Kidney epithelial cell (primary cell): Measurements from ENCODE around the gene MYL5. TPM values are rescaled to one million over a fixed set of nuclear protein-coding genes. Genes with fewer than 3 reads are reported as not detected.

Source experiments
- DNase-seq: peaks from one replicate; pipeline ENCODE4 v3.0.0-alpha.2; 2010; ENCODE audit warnings: low read depth
- H3K27me3 ChIP-seq: 2 replicates; pipeline ENCODE4 v1.6.0; 2011; ENCODE audit warnings: low read length; ENCODE audit not compliant: control insufficient read depth, insufficient read depth
- H3K36me3 ChIP-seq: 2 replicates; pipeline ENCODE4 v1.5.1; 2011; ENCODE audit warnings: low read length; ENCODE audit not compliant: control insufficient read depth, insufficient read depth
- H3K4me3 ChIP-seq: 2 replicates; pipeline ENCODE4 v1.5.1; 2011; ENCODE audit warnings: low read depth, mild to moderate bottlenecking, control low read depth, low read length
- CTCF ChIP-seq: IDR thresholded peaks from 2 replicates; pipeline ENCODE4 v1.5.1; 2011; ENCODE audit warnings: mild to moderate bottlenecking, moderate library complexity, low read length, control low read depth, inconsistent platforms; ENCODE audit not compliant: insufficient read depth, poor library complexity, severe bottlenecking
- total RNA-seq: library from RNA; depleted of rRNA; stranded (reverse); fragments of >200 nt; gene quantifications from 2 replicates; pipeline ENCODE4 v1.2.3, GENCODE V29; 2015

The MYL5 gene
- total RNA-seq, 1 donor from 2014 or later: 7.8 TPM

DNA sequence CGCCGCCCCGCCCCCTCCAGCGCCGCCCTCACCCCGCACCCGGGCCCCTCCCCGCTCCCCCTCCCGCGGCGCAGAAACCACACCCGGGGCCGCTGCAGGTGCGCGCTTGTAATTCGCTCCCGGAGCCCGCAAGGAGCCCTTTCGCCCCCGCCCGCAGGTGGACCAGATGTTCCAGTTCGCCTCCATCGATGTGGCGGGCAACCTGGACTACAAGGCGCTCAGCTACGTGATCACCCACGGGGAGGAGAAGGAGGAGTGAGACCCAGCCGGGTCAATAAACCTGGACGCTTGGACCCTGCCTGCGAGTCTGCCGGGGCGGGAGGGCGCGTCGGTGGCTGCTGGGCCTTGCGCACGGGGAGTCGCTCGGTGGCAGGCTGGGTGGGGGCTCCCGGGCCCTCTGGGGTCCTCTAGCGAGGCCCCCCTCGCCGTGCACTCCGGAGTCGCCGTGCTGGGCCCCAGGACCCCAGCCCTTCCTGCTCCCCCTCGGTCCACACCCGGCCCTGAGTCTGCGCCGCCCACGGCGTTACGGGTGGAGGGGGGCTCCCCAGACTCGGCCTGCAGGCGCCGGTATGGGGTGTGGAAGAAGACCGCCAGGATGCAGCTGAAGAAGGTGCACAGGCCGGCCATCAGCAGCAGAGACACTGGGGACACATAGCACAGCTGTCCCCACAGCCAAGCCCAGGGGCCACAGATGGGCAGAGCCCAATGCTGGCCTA, 7.6 kb downstream of the MYL5 start:
- H3K4me3 ChIP-seq: no peak overlapping the region
- TF ChIP-seq CTCF: no peak
- no peak for DNase-seq
- no peaks in the 10 kb centered on the region for H3K36me3 ChIP-seq
- peaks cover 2% of the 10 kb centered on the region for H3K27me3 ChIP-seq

GRCh38 chr4:682490-683172, 8.3 kb downstream of the MYL5 start:
- Histone ChIP-seq H3K27me3 (peaks cover 2% of the 10 kb centered on the region), H3K4me3 (no peak overlapping the region), H3K36me3 (no peaks in the 10 kb centered on the region)
- no peak for TF ChIP-seq CTCF
- DNase-seq: no peak

DNA sequence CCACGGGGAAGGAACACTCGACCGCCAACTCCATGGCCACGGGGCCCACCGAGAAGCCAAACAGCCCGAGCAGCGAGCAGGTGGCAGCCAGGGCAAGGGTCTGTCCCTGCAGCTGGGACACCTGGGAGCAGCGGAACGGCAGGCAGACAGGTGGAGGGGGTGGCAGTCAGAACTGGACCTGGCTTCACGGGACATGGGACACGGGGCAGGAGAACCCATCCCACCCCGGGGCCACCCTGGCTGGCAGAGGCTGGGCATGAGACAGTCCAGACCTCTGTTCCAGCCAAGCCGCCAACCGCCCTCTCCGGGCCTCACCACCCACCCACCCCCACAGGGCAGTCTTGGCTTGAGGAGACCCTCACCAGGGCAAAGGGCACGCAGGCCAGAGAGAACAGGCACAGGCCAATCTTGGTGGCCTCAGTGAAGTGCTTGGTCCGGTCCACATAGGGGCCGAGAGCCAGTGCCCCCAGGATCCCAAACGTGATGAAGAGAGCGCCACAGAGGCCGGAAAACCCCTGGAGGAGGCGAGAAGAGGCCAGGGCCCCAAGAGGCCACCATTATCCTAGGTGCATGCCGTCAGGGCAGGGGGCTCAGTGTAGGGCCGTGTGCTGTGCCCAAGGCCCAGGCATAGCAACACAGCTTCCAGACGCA, 9.0 kb downstream of the MYL5 start:
- no peak for TF ChIP-seq CTCF
- Histone ChIP-seq H3K4me3 (no peak overlapping the region), H3K36me3 (no peaks in the 10 kb centered on the region), H3K27me3 (peaks cover 2% of the 10 kb centered on the region)
- DNase-seq: no peak

- Histone ChIP-seq H3K36me3 (no peaks in the 10 kb centered on the region), H3K27me3 (peaks cover 2% of the 10 kb centered on the region), H3K4me3 (no peak overlapping the region)
- no peak for DNase-seq
- TF ChIP-seq CTCF: peak; percentile 77
These were observed 9.8 kb downstream of the MYL5 start for GRCh38 chr4:683982-684622.

DNA sequence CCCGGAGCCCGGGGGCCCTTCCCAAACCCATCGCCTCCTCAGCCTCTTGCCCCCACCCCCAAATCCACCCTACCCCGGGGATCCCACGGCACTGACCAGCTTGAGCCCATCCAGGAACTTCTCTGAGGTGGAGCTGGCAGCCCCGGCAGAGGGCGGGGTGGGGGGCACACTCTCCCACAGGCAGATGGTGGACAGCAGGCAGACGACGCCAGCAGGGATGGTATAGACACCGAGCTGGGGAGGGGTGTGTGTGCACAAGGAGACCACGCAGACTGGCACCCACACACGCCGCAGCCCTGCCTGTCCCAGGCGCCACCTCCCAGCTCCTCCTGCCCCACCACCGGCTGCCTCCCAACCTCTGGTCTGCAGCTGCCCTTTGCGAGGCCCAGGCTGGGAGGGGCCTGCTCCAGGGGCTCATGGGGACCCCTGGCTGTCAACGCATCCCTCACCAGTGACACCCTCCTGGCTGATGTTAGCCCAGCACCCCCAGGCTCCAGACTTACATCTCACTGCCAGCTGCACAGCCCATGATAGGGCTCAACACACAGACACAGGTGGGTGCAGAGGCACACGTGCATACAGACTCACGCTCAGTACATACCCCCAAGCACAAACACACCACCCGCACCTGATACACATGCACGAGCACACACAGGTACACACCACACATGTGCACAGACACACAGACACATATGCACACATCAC, 10.4 kb downstream of the MYL5 start:
- TF ChIP-seq CTCF: no peak
- DNase-seq: no peak

More for the DNA sequence above, 10.4 kb downstream of the MYL5 start:
- no peak overlapping the region for H3K4me3 ChIP-seq
- peaks cover 2% of the 10 kb centered on the region for H3K27me3 ChIP-seq
- no peaks in the 10 kb centered on the region for H3K36me3 ChIP-seq
